ENCODE measurements around the gene KIAA1217.
A peak's percentile ranks its signal among the peaks of the same experiment; 100 is the strongest.

Gene KIAA1217

DNA sequence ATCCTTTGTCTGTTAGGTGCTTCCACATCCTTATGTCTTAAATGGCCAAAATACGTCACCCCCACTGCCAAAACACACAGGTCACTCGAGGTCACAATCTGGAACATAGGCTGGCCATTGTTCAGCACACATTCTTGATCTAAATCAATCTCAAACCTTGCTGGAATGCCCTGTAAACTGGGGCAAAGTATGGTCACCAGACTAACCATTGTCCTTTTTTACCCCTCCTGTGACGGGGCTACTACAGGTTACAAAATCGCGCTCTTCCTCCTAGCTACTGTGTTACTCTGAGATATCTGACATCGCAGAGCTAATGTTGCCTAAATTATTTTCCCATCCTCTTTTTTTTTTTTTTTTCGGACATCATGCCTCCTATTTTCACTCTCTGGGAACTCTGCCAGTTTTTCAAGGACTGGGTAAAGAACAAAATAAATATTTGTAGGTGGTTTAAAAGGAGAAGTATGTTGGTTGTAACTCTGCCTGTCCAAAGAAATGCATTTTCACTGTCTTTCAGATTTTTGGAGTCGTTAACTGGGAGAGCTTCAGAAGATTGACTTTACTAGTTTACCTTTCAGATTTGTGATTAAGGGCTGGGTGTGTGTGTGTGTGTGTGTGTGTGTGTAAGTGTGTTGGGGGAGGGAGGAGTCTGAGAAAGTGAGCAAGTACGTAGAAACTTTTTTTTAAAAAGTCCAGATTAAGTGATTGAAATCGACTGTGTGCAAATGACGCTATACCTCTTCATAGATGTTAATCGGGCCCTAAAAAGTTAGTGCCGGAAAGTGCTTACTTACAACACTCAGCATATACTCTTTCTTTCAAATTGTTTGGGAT lies 942 bp upstream of the KIAA1217 start:
- H3K4me3 ChIP-seq: peak overlapping the region; percentile 74
- peak overlapping the region; percentile 82 to 88 for H3K27ac ChIP-seq
- TF ChIP-seq, protein P1, sequence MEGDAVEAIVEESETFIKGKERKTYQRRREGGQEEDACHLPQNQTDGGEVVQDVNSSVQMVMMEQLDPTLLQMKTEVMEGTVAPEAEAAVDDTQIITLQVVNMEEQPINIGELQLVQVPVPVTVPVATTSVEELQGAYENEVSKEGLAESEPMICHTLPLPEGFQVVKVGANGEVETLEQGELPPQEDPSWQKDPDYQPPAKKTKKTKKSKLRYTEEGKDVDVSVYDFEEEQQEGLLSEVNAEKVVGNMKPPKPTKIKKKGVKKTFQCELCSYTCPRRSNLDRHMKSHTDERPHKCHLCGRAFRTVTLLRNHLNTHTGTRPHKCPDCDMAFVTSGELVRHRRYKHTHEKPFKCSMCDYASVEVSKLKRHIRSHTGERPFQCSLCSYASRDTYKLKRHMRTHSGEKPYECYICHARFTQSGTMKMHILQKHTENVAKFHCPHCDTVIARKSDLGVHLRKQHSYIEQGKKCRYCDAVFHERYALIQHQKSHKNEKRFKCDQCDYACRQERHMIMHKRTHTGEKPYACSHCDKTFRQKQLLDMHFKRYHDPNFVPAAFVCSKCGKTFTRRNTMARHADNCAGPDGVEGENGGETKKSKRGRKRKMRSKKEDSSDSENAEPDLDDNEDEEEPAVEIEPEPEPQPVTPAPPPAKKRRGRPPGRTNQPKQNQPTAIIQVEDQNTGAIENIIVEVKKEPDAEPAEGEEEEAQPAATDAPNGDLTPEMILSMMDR (IDR thresholded peaks at IDR 0.05): no peak
- no peak for DNase-seq (ENCODE audit: low spot score)

DNA sequence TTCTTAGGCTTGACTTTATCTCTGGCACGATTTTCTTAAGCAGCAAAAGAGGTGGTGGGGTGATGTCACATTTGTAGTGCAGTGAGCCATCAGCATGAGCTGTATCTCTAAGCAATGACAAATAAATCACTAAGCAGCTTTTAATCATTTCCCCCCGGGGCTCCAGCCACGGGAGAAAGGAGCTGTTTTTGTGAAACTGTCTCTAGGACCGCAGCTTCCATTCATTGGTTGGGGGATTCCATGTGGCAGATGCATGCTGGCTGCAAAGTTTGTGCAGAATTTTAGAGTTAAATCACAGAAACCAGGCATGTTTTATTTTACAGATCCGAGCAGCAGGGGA lies 464 bp downstream of the KIAA1217 start:
- Histone ChIP-seq H3K27ac (peak overlapping the region; percentile 82 to 88), H3K4me3 (peak overlapping the region; percentile 74)
- DNase-seq (ENCODE audit: low spot score): no peak
- TF ChIP-seq, protein P1 (IDR thresholded peaks at IDR 0.05): no peak

DNA sequence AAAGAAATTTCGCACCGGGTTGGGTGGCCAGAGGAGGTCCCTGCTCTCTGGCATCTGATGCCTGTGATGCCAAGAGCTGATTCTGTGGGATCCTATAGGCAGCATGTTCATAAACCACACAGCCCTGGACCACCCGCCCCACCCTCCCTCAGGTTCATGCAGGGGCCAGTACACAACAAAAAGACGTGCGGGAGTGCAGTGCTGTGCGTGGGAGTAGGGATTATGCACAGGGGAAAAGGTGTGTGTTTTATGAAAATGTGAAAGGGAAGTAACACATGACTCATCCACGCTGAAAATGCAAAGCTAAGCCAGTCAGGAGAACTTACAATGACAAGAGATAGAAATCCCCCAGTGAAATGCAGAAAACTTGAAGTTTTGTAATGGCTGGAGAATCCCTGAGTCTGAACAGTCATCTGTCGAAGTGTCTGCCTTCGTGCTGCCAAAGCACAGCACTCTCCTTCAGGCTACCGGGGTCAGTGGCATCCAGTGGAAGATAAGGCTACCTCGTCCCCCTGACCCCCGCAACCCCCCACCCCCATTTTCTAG lies 1.1 kb downstream of the KIAA1217 start:
- TF ChIP-seq, protein P1 (IDR thresholded peaks at IDR 0.05): no peak
- DNase-seq (ENCODE audit: low spot score): no peak
- Histone ChIP-seq H3K4me3 (peak overlapping the region; percentile 74), H3K27ac (peak overlapping the region; percentile 26 to 88)

DNA sequence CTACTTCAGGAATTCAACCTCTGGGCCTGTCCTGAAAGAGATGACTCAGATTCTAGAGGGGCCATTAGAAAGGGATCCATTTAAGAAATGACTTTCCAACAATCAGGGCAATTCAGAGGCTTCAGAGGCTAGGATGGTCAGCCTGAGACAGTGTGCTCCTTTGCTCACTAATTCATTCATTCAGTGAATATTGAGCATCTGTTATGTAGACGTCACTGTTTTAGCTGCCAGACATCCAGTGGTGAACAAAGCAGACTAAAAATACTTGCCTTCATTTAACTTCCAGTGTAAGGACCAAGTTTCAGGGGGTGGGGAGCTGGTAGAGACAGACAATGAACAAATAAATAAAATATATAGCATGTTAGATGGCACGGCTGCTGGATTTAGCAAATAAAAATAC lies 1.6 kb downstream of the KIAA1217 start:
- no peak for DNase-seq (ENCODE audit: low spot score)
- peak overlapping the region; percentile 26 to 88 for H3K27ac ChIP-seq
- TF ChIP-seq, protein P1 (IDR thresholded peaks at IDR 0.05): no peak
- H3K4me3 ChIP-seq: peak overlapping the region; percentile 74

DNA sequence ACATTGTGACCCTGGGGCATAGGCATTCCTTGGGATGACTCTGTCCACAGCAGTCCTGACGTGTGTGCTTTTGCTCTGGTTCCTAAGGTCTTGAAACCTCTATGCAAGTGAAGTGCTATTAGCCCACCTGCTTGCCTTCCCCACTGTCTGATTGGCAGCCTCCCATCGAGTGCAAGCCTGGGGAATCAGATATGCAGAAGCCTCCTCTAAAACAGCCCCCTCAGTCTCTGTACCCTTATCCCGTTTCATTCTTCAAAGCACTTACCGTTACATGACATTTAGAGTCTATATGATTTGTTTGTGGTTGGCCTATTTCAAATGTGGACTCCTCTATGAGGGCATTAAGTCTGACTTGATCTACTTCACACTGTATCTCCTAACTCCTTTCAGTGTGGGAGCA lies 4.3 kb downstream of the KIAA1217 start:
- no peak for DNase-seq (ENCODE audit: low spot score)
- no peak overlapping the region for H3K4me3 ChIP-seq
- H3K27ac ChIP-seq: peak overlapping the region in 1 of 2 donors; percentile 20
- TF ChIP-seq, protein P1 (IDR thresholded peaks at IDR 0.05): no peak

DNA sequence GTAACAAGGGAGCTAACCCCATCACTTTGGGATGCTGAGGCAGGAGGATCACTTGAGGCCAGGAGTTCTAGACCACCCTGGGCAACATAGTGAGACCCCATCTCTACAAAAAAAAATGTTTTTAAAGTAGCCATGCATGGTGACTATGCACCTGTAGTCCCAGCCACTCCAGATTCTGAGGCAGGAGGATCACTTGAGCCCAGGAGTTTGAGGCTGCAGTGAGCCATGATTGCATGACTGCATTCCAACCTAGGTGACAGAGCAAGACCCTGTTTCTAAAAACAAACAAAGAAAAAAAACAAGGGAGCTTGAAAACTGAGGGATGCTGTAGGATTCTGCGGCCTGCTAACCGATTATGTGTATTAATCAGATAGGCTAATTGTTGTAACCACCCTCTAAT lies 4.9 kb downstream of the KIAA1217 start:
- no peak for DNase-seq (ENCODE audit: low spot score)
- no peak overlapping the region for H3K4me3 ChIP-seq
- TF ChIP-seq, protein P1 (IDR thresholded peaks at IDR 0.05): no peak
- peak overlapping the region; percentile 11 to 73 for H3K27ac ChIP-seq

DNA sequence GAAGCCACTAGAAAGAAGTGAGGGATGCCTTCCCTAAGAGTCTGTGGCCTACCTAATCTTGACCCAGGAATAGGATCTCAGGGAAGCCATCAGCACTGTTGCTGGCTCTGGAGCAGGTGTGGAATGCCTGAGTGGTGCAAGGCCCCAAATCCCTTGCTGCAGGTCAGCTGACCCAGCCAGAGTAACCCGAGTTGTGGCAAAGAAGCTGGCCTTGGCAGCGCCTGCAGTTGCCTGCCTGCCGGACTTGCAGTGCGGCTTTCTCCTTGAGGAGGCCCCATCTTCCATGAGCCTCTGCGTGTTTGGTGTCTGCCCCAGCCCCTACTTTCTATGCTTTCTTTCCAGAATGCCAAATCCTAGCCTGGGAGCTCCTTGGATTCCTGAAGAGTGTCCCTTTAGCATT lies 5.8 kb downstream of the KIAA1217 start:
- DNase-seq (ENCODE audit: low spot score): no peak
- peak overlapping the region in 1 of 2 donors; percentile 73 for H3K27ac ChIP-seq
- TF ChIP-seq, protein P1 (IDR thresholded peaks at IDR 0.05): no peak
- no peak overlapping the region for H3K4me3 ChIP-seq
